Measurements from ENCODE around the gene LRRC63.

The LRRC63 gene

DNA sequence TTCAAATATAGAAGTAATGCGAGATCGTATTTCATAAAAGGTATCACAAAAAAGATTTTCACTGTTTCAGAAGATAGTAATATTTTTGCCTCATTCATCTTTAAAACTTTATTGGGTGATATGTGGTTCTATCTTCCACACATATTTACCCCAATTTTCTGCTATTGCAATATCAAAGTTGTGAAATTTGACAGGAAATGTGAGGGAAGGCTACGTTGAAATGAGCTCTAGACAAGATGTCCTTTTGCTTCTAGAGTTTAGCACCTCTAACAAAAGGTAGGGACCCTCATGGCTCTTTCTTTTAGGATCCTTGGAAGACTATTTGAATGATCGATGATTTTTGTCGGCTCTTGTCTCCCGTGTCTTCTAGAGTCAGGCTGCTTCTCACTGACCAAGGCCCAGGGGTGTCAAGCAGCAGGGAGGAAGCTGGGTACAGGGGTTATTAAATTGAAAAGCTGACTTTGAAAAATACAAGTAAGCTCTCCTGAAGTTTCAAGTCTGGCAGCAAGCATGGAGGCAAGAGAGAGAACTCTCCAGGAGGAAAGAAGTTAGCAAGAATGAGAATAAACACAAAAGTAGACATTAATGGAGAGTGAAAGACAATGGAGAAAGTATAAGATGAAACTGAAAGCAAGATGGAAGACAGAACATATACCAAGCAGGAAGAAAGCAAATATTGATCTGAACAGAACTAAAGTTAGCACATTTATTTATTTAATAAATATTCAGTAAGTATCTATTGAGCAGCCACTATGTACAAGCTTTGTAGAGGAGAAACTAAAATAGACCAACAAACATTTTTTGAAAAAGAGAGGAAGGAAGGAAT lies 101.9 kb downstream of the LRRC63 start:
- DNase-seq: no peak

DNA sequence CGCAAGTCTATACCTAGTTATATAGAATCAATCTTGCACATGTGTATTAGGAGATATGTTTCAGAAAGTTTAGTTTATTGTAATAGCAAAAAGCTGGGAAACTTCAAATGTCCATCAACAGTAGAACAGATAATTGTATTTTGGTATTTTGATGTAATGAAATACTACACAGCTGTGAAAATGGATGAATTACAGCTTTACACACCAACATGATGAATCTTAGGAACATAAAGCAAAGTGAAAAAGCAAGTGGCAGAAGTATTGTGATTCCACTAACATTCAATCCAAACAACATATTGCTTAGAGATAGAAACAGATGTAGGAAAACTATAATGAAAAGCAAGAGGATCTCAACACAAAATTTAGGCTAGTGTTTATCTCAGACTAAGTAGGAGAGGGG lies 102.9 kb downstream of the LRRC63 start:
- DNase-seq: no peak

DNA sequence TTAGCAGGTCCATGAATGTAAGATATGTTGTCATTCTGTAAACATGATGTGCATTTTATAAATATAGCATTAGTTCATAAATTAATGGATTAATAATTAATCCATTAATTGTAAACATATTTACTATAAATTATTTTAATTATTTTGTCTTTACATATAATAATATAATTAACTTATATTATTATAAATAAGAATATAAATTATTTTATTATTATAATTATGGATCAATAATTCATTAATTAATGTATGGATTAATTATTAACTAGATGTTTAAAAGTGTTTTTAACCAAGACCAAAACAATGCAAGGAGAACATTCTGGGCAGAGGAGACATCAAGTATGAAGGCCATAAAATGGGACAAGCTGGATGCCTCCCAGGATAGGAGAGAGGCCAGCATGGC lies 103.3 kb downstream of the LRRC63 start:
- no peak for DNase-seq

DNA sequence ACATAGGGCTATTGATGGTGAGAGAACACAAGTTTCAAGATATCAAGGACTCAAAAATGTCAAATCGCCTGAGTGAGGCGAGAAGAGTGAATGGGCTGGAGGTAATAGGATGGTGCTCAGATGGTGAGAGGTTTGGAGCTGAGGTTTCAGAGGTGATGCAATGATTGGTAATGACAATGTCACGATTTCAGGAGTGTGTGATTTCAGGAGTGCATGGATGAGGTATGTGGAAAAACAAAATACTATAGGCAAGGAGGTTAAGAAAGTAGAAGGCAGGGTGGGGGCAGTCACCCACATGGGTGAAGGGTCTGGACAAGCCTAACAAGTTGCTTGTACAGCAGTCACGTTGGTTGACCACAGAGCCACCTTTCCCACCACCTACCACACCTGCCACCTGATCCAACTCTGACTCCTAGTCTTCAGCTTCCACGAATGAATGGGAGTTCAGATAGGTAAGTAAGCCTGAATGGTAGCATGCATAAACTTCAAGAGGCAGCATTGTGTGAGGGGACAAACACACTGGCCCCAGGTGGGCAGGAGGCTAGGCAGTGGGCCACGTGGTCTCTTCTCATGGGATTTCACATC lies 103.9 kb downstream of the LRRC63 start:
- DNase-seq: no peak

- DNase-seq: no peak
Observed at GRCh38 chr13:46317120-46317519, 105.4 kb downstream of the LRRC63 start.

GRCh38 chr13:46318986-46319385 lies 107.3 kb downstream of the LRRC63 start:
- no peak for DNase-seq

DNA sequence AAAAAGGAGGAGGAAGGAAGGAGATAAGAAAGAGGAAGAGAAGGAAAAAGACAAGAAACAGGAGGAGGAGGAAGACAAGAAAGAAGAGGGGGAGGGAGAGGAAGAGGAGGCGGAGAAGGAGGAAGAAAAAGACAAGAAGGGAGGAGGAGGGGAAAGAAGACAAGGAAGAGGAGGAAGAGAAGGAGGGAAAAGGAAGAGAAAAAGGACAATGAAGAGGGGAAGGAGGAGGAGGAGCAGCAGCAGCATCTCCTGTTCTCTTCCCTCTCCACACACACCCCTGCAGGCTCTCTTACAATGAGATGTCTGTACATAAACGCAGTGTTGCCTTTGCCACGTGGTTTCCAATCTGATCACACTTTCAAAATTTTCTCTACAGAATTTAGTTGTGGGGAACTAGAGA lies 108.7 kb downstream of the LRRC63 start:
- DNase-seq: no peak

- DNase-seq: no peak
Observed at GRCh38 chr13:46320821-46321220, 109.1 kb downstream of the LRRC63 start.

- DNase-seq: peak; percentile 11 to 59
Observed at GRCh38 chr13:46321494-46322225, 109.9 kb downstream of the LRRC63 start.

- no peak for DNase-seq
Observed at GRCh38 chr13:46324976-46325375, 113.2 kb downstream of the LRRC63 start.
